ENCODE data around the gene BABAM2.
"Not testable (repeated sequence)": the region's sequence is repeated elsewhere in the genome, so short reads cannot be mapped to it uniquely, and the experiment has no call there.

BABAM2 gene

GRCh38 chr2:28224648-28225472, 334.3 kb downstream of the BABAM2 start:
- no peak for DNase-seq

GRCh38 chr2:28225473-28226080, 335.0 kb downstream of the BABAM2 start:
- DNase-seq, result no peak

- no peak for DNase-seq
Measured at GRCh38 chr2:28226558-28226957, 336.0 kb downstream of the BABAM2 start.

- DNase-seq, result no peak
Measured at GRCh38 chr2:28227498-28227897, 337.0 kb downstream of the BABAM2 start.

GRCh38 chr2:28228434-28228995, 338.0 kb downstream of the BABAM2 start:
- no peak for DNase-seq

GRCh38 chr2:28231110-28231631, 340.6 kb downstream of the BABAM2 start:
- no peak for DNase-seq

GRCh38 chr2:28232295-28232694, 341.8 kb downstream of the BABAM2 start:
- no peak for DNase-seq

- no peak for DNase-seq
Measured at GRCh38 chr2:28233164-28233676, 342.7 kb downstream of the BABAM2 start.

- DNase-seq, result no peak
Measured at GRCh38 chr2:28234807-28235206, 344.3 kb downstream of the BABAM2 start.

GRCh38 chr2:28239207-28239606, 348.7 kb downstream of the BABAM2 start:
- no peak for DNase-seq

GRCh38 chr2:28240937-28241336, 350.4 kb downstream of the BABAM2 start:
- DNase-seq, result no peak

GRCh38 chr2:28247290-28247689, 356.8 kb downstream of the BABAM2 start:
- DNase-seq, result no peak

GRCh38 chr2:28247734-28248133, 357.2 kb downstream of the BABAM2 start:
- DNase-seq, result no peak

- DNase-seq, result no peak
Measured at GRCh38 chr2:28248511-28248910, 358.0 kb downstream of the BABAM2 start.

GRCh38 chr2:28250006-28250405, 359.5 kb downstream of the BABAM2 start:
- DNase-seq, result no peak

GRCh38 chr2:28251337-28251736, 360.8 kb downstream of the BABAM2 start:
- no peak for DNase-seq

- DNase-seq, result no peak
Measured at GRCh38 chr2:28252311-28252710, 361.8 kb downstream of the BABAM2 start.

- DNase-seq, result no peak
Measured at GRCh38 chr2:28253543-28253942, 363.0 kb downstream of the BABAM2 start.

- not testable (repeated sequence) for DNase-seq
Measured at GRCh38 chr2:28255231-28255630, 364.7 kb downstream of the BABAM2 start.

- no peak for DNase-seq
Measured at GRCh38 chr2:28257182-28257581, 366.7 kb downstream of the BABAM2 start.

GRCh38 chr2:28259226-28259625, 368.7 kb downstream of the BABAM2 start:
- not testable (repeated sequence) for DNase-seq

GRCh38 chr2:28263690-28264089, 373.2 kb downstream of the BABAM2 start:
- DNase-seq, result no peak

- no peak for DNase-seq
Measured at GRCh38 chr2:28267282-28267681, 376.8 kb downstream of the BABAM2 start.

- no peak for DNase-seq
Measured at GRCh38 chr2:28268386-28268785, 377.9 kb downstream of the BABAM2 start.
